HepG2 (cell line): Measurements from ENCODE around the gene C13orf42. TPM values are rescaled to one million over a fixed set of nuclear protein-coding genes. Genes with fewer than 3 reads are reported as not detected.

Source experiments
- ATAC-seq: fragments of 200-7000 bp; cut with Tn5 transposase; 3 replicates; pipeline ENCODE4 v1.9.1; 2020; ENCODE audit warnings: mild to moderate bottlenecking, moderate library complexity
- BruUV-seq: library from RNA; stranded (reverse); fragments of 400-500 nt; replicated peaks from 2 replicates; lab custom pipeline; 2021; lab: Mats Ljungman, UMichigan
- CTCF ChIA-PET: fragments of 300-600 bp; formaldehyde crosslinking; extraction: SDS; loops from one replicate; lab custom pipeline; 2021; ENCODE audit warnings: low total read pairs, inconsistent platforms, low intra/inter-chr PET ratio; lab: Yijun Ruan, JAX
- POLR2A ChIA-PET: fragments of 350-600 bp; sonication (Branson Sonifier 250); formaldehyde crosslinking; loops from one replicate; lab custom pipeline; 2020; ENCODE audit warnings: antibody characterized with exemption, inconsistent platforms; lab: Yijun Ruan, JAX
- DNase-seq: peaks from one replicate; pipeline ENCODE4 v3.0.0-alpha.2; 2015; ENCODE audit warnings: low spot score
- FAIRE-seq: peaks from 3 replicates; lab custom pipeline; 2011; peaks lifted over from hg19 to GRCh38; lab: Jason Lieb, UNC
- H2AFZ ChIP-seq: one replicate; pipeline ENCODE4 v1.6.1; 2011; ENCODE audit warnings: low read length, inconsistent platforms
- H3K27ac ChIP-seq: fragments of 300-600 bp; 3 replicates; pipeline ENCODE4 v1.8.0; 2011; ENCODE audit warnings: mixed run types, mild to moderate bottlenecking, mixed read lengths, low read length, inconsistent platforms; ENCODE audit not compliant: insufficient read depth; ENCODE audit errors: extremely low read length
- H3K27me3 ChIP-seq, 2 experiments: fragments of 200-600 bp in 1 of 2; 2 replicates in 1 of 2; 3 replicates in 1 of 2; pipeline versions ENCODE4 v1.6.0 to v1.8.0; 2011; ENCODE audit warnings: low read length in 2 of 2, mild to moderate bottlenecking in 2 of 2, moderate library complexity in 2 of 2, inconsistent platforms in 1 of 2; ENCODE audit not compliant: insufficient read depth in 2 of 2, control insufficient read depth in 1 of 2
- H3K36me3 ChIP-seq, 2 experiments: fragments of 200-600 bp in 1 of 2; replicated peaks in 1 of 2; 2 replicates in 1 of 2; 3 replicates in 1 of 2; pipeline versions ENCODE4 v1.5.1 to v1.8.0; 2011; ENCODE audit warnings: low read length in 2 of 2, inconsistent platforms in 1 of 2; ENCODE audit not compliant: insufficient read depth in 2 of 2, control insufficient read depth in 1 of 2
- H3K4me1 ChIP-seq: 2 replicates; pipeline ENCODE4 v1.5.1; 2012; ENCODE audit warnings: low read length, inconsistent platforms; ENCODE audit not compliant: insufficient read depth
- H3K4me2 ChIP-seq: 2 replicates; pipeline ENCODE4 v1.6.0; 2011; ENCODE audit warnings: low read depth, low read length, inconsistent platforms
- H3K4me3 ChIP-seq, 3 experiments: fragments of 200-600 bp in 1 of 3; sonication (generic), shearing (Covaris generic) in 1 of 3; replicated peaks in 1 of 3; 2 replicates each; pipeline ENCODE4 v1.5.1; 2011 to 2016; ENCODE audit warnings: low read length in 3 of 3, inconsistent platforms in 2 of 3, low read depth in 2 of 3, mild to moderate bottlenecking in 2 of 3, control low read depth in 1 of 3, mixed read lengths in 1 of 3; ENCODE audit not compliant: insufficient read depth in 1 of 3
- H3K79me2 ChIP-seq: one replicate; pipeline ENCODE4 v1.6.1; 2011; ENCODE audit warnings: low read length, inconsistent platforms; ENCODE audit not compliant: insufficient read depth
- H3K9ac ChIP-seq: 2 replicates; pipeline ENCODE4 v1.6.0; 2011; ENCODE audit warnings: mild to moderate bottlenecking, low read depth, low read length, inconsistent platforms; ENCODE audit not compliant: insufficient read depth
- H3K9me3 ChIP-seq: 2 replicates; pipeline ENCODE4 v1.5.1; 2012; ENCODE audit warnings: mild to moderate bottlenecking, low read length
- H4K20me1 ChIP-seq: 2 replicates; pipeline ENCODE4 v1.6.0; 2011; ENCODE audit warnings: inconsistent platforms, mild to moderate bottlenecking, low read length, moderate library complexity; ENCODE audit not compliant: insufficient read depth
- CCDC6 ChIP-seq: sonication (generic); formaldehyde crosslinking; IDR thresholded peaks from 2 replicates; pipeline ENCODE4 v1.8.1; 2022; ENCODE audit warnings: mild to moderate bottlenecking, missing genetic modification reagents, moderate library complexity
- DNMT1 ChIP-seq: sonication (generic); formaldehyde crosslinking; IDR thresholded peaks from 2 replicates; pipeline ENCODE4 v1.5.1; 2020; ENCODE audit warnings: mild to moderate bottlenecking, missing genetic modification reagents
- EHMT2 ChIP-seq: fragments of 200-600 bp; sonication (generic); IDR thresholded peaks from 2 replicates; pipeline ENCODE4 v1.7.0; 2017; ENCODE audit warnings: antibody characterized with exemption, low read depth, low read length, borderline replicate concordance
- MAFF ChIP-seq: IDR thresholded peaks from 2 replicates; pipeline ENCODE4 v1.6.1; 2011; ENCODE audit warnings: low read depth, low read length, improper control_type of control experiment
- MIER3 ChIP-seq: IDR thresholded peaks from 2 replicates; pipeline ENCODE4 v1.6.1; 2016; ENCODE audit warnings: missing compliant biosample characterization, borderline replicate concordance
- MYNN ChIP-seq: sonication (generic); formaldehyde crosslinking; IDR thresholded peaks from 2 replicates; pipeline ENCODE4 v1.4.0; 2020; ENCODE audit warnings: mild to moderate bottlenecking, low read depth, missing genetic modification reagents
- ZNF292 ChIP-seq: sonication (generic); formaldehyde crosslinking; IDR thresholded peaks from 2 replicates; pipeline ENCODE4 v1.8.1; 2022; ENCODE audit warnings: mild to moderate bottlenecking, low read depth, missing genetic modification reagents, borderline replicate concordance
- ZNF335 ChIP-seq: sonication (generic); formaldehyde crosslinking; IDR thresholded peaks from 2 replicates; pipeline ENCODE4 v1.4.0; 2020; ENCODE audit warnings: missing genetic modification reagents
- ZNF782 ChIP-seq: sonication (generic); formaldehyde crosslinking; IDR thresholded peaks from 2 replicates; pipeline ENCODE4 v1.4.0; 2020; ENCODE audit warnings: missing genetic modification reagents, mild to moderate bottlenecking, borderline replicate concordance
- ZNF788 ChIP-seq: sonication (generic); formaldehyde crosslinking; IDR thresholded peaks from 2 replicates; pipeline ENCODE4 v1.5.0; 2020; ENCODE audit warnings: mild to moderate bottlenecking, missing genetic modification reagents, borderline replicate concordance
- WGBS: methylation state at CpG from one replicate; pipeline ENCODE4 v1.1.6; 2017; ENCODE audit warnings: low lambda C conversion rate; 5-methylcytosine and 5-hydroxymethylcytosine counted together
- in situ Hi-C: cut with HindIII; loops from 2 replicates; pipeline ENCODE4 v1.10.0; 2017; ENCODE audit warnings: low pct_unique_long_range_greater_than_20kb; ENCODE audit not compliant: extremely low pct_ligation_motif_present
- intact Hi-C: fragments of 100-400 bp; cut with micrococcal nuclease; formaldehyde crosslinking; loops from one replicate; pipeline ENCODE4 v1.10.0; 2022; ENCODE audit not compliant: unreplicated experiment
- polyA plus RNA-seq, 8 experiments: library from polyadenylated mRNA; depleted of rRNA in 3 of 8; stranded (reverse) in 7 of 8; unstranded in 1 of 8; fragments of >200 nt; fragmentation: Illumina TruSeq in 4 of 8; extraction: Trizol in 4 of 8; gene quantifications; 2 replicates each; pipeline versions ENCODE4 v1.2.1 to v1.2.3, GENCODE V29; 2011 to 2016; ENCODE audit warnings: low read depth in 4 of 8, missing spikeins in 1 of 8, mixed read lengths in 1 of 8; ENCODE audit not compliant: insufficient read depth in 1 of 8
- total RNA-seq, 5 experiments: library from RNA; depleted of rRNA; stranded (reverse); fragments of >200 nt; fragmentation: Illumina TruSeq; extraction: Trizol; gene quantifications; 2 replicates each; pipeline ENCODE4 v1.2.3, GENCODE V29; 2016; ENCODE audit warnings: low read depth in 1 of 5
- TF ChIP-seq, protein P1 (sequence below): sonication (generic); formaldehyde crosslinking; IDR thresholded peaks from 2 replicates; pipeline ENCODE4 v1.5.0; 2020; ENCODE audit warnings: mild to moderate bottlenecking, missing genetic modification reagents, moderate library complexity
- TF ChIP-seq, protein P2 (sequence below): sonication (generic); formaldehyde crosslinking; IDR thresholded peaks from 2 replicates; pipeline ENCODE4 v1.8.0; 2022; ENCODE audit warnings: low read depth, missing genetic modification reagents

Gene C13orf42
- total and polyA plus RNA-seq, 2 of the 13 experiments (the other 11 are each of a cell fraction or from before 2014, with no cell fraction given), result not detected

DNA sequence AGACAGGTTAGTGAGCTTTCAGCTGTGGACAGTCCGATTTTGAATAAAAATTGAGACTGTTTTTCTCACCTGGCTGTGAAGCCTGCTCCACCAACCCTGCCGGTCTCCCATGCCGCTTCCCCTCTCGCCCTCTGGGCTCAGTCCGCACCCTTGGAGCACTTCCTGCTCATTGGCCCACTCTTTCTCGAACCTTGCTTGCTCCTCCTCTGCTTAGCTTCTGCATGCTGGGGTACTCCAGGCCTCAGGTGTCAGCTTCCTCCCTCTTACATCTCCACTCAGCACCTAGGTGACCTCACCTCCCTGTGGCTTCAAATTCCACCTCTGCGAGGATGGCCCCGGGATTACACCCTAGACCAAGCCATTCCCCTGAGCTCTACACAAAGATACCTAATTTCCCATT, 39.6 kb downstream of the C13orf42 start:
- Histone ChIP-seq H2AFZ (no peak overlapping the region), H3K36me3 (no peaks in the 10 kb centered on the region), H3K4me3 (no peak overlapping the region), H3K4me1 (0 out of 2 replicates have a peak, but pooled peaks cover 6% of the 10 kb centered on the region), H3K27me3 (peaks cover 0 to 21% of the 10 kb centered on the region in 2 experiments; a peak in 4 of 5 replicates), H3K79me2 (no peaks in the 10 kb centered on the region), H3K27ac (no peak overlapping the region), H3K9ac (no peak overlapping the region), H3K9me3 (no peaks in the 10 kb centered on the region), H4K20me1 (no peaks in the 10 kb centered on the region), H3K4me2 (no peak overlapping the region)
- no peak for FAIRE-seq
- POLR2A ChIA-PET, result no interaction called here
- no peak for DNase-seq
- 34% methylated on average over 8 of the region's 8 CpGs for WGBS
- in situ Hi-C loops, result loop anchor here (25.0 kb wide), 2 partner anchors 1084 to 1409 kb away; partner anchors contain the start of gene TRIM13
- ATAC-seq, result no peak
- BruUV-seq, result no TSS peak
- intact Hi-C loops, result loop anchor here (2.0 to 10.0 kb wide), 2 partner anchors 159 to 267 kb away; no protein-coding TSS in a partner anchor
- TF ChIP-seq ZNF335 (CRISPR knock-in tag) (no peak), ZNF788 (CRISPR knock-in tag) (no peak), ZNF292 (no peak), EHMT2 (no peak), DNMT1 (CRISPR knock-in tag) (no peak), MAFF (no peak), MIER3 (CRISPR knock-in tag) (no peak), CCDC6 (CRISPR knock-in tag) (no peak), MYNN (CRISPR knock-in tag) (no peak), ZNF782 (CRISPR knock-in tag) (no peak)
- TF ChIP-seq, protein P1, sequence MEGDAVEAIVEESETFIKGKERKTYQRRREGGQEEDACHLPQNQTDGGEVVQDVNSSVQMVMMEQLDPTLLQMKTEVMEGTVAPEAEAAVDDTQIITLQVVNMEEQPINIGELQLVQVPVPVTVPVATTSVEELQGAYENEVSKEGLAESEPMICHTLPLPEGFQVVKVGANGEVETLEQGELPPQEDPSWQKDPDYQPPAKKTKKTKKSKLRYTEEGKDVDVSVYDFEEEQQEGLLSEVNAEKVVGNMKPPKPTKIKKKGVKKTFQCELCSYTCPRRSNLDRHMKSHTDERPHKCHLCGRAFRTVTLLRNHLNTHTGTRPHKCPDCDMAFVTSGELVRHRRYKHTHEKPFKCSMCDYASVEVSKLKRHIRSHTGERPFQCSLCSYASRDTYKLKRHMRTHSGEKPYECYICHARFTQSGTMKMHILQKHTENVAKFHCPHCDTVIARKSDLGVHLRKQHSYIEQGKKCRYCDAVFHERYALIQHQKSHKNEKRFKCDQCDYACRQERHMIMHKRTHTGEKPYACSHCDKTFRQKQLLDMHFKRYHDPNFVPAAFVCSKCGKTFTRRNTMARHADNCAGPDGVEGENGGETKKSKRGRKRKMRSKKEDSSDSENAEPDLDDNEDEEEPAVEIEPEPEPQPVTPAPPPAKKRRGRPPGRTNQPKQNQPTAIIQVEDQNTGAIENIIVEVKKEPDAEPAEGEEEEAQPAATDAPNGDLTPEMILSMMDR, result no peak
- TF ChIP-seq, protein P2, sequence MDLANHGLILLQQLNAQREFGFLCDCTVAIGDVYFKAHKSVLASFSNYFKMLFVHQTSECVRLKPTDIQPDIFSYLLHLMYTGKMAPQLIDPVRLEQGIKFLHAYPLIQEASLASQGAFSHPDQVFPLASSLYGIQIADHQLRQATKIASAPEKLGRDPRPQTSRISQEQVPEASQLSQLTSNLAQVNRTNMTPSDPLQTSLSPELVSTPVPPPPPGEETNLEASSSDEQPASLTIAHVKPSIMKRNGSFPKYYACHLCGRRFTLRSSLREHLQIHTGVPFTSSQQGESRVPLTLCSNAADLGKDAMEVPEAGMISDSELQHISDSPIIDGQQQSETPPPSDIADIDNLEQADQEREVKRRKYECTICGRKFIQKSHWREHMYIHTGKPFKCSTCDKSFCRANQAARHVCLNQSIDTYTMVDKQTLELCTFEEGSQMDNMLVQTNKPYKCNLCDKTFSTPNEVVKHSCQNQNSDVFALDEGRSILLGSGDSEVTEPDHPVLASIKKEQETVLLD (CRISPR knock-in tag), result no peak
- CTCF ChIA-PET, result no interaction called here
